SU-DHL-6 (cell line): ENCODE measurements around the gene PASK.

Experiments
- CTCF ChIP-seq: fragments of 200-600 bp; sonication (generic); IDR thresholded peaks from one replicate; pipeline ENCODE4 v1.5.1; 2017; ENCODE audit warnings: antibody characterized with exemption, mild to moderate bottlenecking, low read length, moderate library complexity; ENCODE audit not compliant: insufficient read depth, poor library complexity, severe bottlenecking
- EZH2phosphoT487 ChIP-seq: fragments of 200-600 bp; sonication (generic), shearing (Covaris generic); conservative IDR thresholded peaks from 2 replicates; pipeline ENCODE4 v1.6.1; 2018; ENCODE audit warnings: mild to moderate bottlenecking, antibody characterized with exemption, low read length, moderate library complexity, mixed read lengths

- TF ChIP-seq CTCF (no peak), EZH2phosphoT487 (no peak)
Measured at GRCh38 chr2:241150660-241151530, 1.6 kb upstream of the PASK start.
